Liver (tissue), 9 donors: ENCODE measurements around the gene PACS1. TPM values are rescaled to one million over a fixed set of nuclear protein-coding genes. Genes with fewer than 3 reads are reported as not detected.

Experiments used
- DNase-seq: peaks from one replicate; pipeline ENCODE4 v3.0.0-alpha.2; 2017; ENCODE audit warnings: low spot score
- H3K27ac ChIP-seq, 2 donors: one replicate each; pipeline ENCODE4 v1.7.0; 2013; ENCODE audit warnings: inconsistent platforms in 2 of 2, low read length in 2 of 2, control low read depth in 1 of 2, low read depth in 1 of 2, mild to moderate bottlenecking in 1 of 2
- H3K27me3 ChIP-seq, 4 donors: one replicate each; pipeline versions ENCODE4 v1.6.1 to v1.7.0; 2013; ENCODE audit warnings: low read length in 3 of 4, inconsistent platforms in 1 of 4, mild to moderate bottlenecking in 1 of 4, moderate library complexity in 1 of 4; ENCODE audit not compliant: control insufficient read depth in 4 of 4, insufficient read depth in 4 of 4
- H3K36me3 ChIP-seq, 4 donors: one replicate each; pipeline versions ENCODE4 v1.6.1 to v1.7.0; 2013; ENCODE audit warnings: low read length in 3 of 4, mild to moderate bottlenecking in 3 of 4, low read depth in 1 of 4, moderate library complexity in 1 of 4; ENCODE audit not compliant: control insufficient read depth in 4 of 4, insufficient read depth in 3 of 4
- H3K4me1 ChIP-seq, 4 donors: one replicate each; pipeline versions ENCODE4 v1.6.1 to v1.7.0; 2013; ENCODE audit warnings: low read length in 3 of 4, mild to moderate bottlenecking in 3 of 4, moderate library complexity in 1 of 4; ENCODE audit not compliant: control insufficient read depth in 4 of 4, insufficient read depth in 4 of 4
- H3K4me3 ChIP-seq, 3 donors: one replicate each; pipeline versions ENCODE4 v1.6.1 to v1.7.0; 2013; ENCODE audit warnings: low read length in 3 of 3, control low read depth in 1 of 3, low read depth in 1 of 3, mild to moderate bottlenecking in 1 of 3
- H3K9ac ChIP-seq, 2 donors: one replicate each; pipeline ENCODE4 v1.7.0; 2013; ENCODE audit warnings: low read length in 2 of 2, mild to moderate bottlenecking in 2 of 2, moderate library complexity in 2 of 2, control low read depth in 1 of 2, low read depth in 1 of 2
- H3K9me3 ChIP-seq, 4 donors: one replicate each; pipeline versions ENCODE4 v1.6.1 to v1.7.0; 2013; ENCODE audit warnings: low read length in 3 of 4; ENCODE audit not compliant: control insufficient read depth in 4 of 4
- ATF3 ChIP-seq: IDR thresholded peaks from 2 replicates; pipeline ENCODE4 v1.6.1; 2016; ENCODE audit warnings: antibody characterized with exemption
- EGR1 ChIP-seq, 2 donors: IDR thresholded peaks; 2 replicates each; pipeline ENCODE4 v1.6.1; 2016 to 2018; ENCODE audit warnings: antibody characterized with exemption in 2 of 2, low read depth in 2 of 2
- FOXA1 ChIP-seq: IDR thresholded peaks from 2 replicates; pipeline ENCODE4 v1.6.1; 2016; ENCODE audit warnings: antibody characterized with exemption
- FOXA2 ChIP-seq: IDR thresholded peaks from 2 replicates; pipeline ENCODE4 v1.6.1; 2016; ENCODE audit warnings: antibody characterized with exemption
- GABPA ChIP-seq, 2 donors: IDR thresholded peaks in 1 of 2; conservative IDR thresholded peaks in 1 of 2; 2 replicates each; pipeline ENCODE4 v1.6.1; 2016; ENCODE audit warnings: antibody characterized with exemption in 2 of 2, mild to moderate bottlenecking in 1 of 2, moderate library complexity in 1 of 2
- HNF4G ChIP-seq: IDR thresholded peaks from 2 replicates; pipeline ENCODE4 v1.6.1; 2016; ENCODE audit warnings: antibody characterized with exemption
- JUND ChIP-seq, 2 donors: IDR thresholded peaks; 2 replicates each; pipeline ENCODE4 v1.6.1; 2016; ENCODE audit warnings: antibody characterized with exemption in 2 of 2
- MAX ChIP-seq: IDR thresholded peaks from 2 replicates; pipeline ENCODE4 v1.6.1; 2016; ENCODE audit warnings: antibody characterized with exemption
- NR2F2 ChIP-seq: IDR thresholded peaks from 2 replicates; pipeline ENCODE4 v1.6.1; 2016; ENCODE audit warnings: antibody characterized with exemption
- RAD21 ChIP-seq, 2 donors: IDR thresholded peaks; 2 replicates each; pipeline ENCODE4 v1.6.1; 2016; ENCODE audit warnings: antibody characterized with exemption in 2 of 2, mild to moderate bottlenecking in 2 of 2
- REST ChIP-seq: IDR thresholded peaks from 2 replicates; pipeline ENCODE4 v1.6.1; 2016; ENCODE audit warnings: antibody characterized with exemption, mild to moderate bottlenecking
- RXRA ChIP-seq, 2 donors: IDR thresholded peaks; 2 replicates each; pipeline ENCODE4 v1.6.1; 2017 to 2018; ENCODE audit warnings: antibody characterized with exemption in 2 of 2, mild to moderate bottlenecking in 1 of 2
- SP1 ChIP-seq: IDR thresholded peaks from 2 replicates; pipeline ENCODE4 v1.6.1; 2018; ENCODE audit warnings: antibody characterized with exemption, mild to moderate bottlenecking
- TAF1 ChIP-seq: conservative IDR thresholded peaks from 2 replicates; pipeline ENCODE4 v1.6.1; 2016; ENCODE audit warnings: antibody characterized with exemption, mild to moderate bottlenecking
- YY1 ChIP-seq: IDR thresholded peaks from 2 replicates; pipeline ENCODE4 v1.6.1; 2016; ENCODE audit warnings: antibody characterized with exemption, mild to moderate bottlenecking
- ZBTB33 ChIP-seq: IDR thresholded peaks from 2 replicates; pipeline ENCODE4 v1.6.1; 2016; ENCODE audit warnings: antibody characterized with exemption
- WGBS: extraction: QIAGEN DNeasy Blood & Tissue Kit; methylation state at CpG from one replicate; pipeline ENCODE4 v1.1.7; 2013; 5-methylcytosine and 5-hydroxymethylcytosine counted together
- polyA plus RNA-seq, 2 donors: library from polyadenylated mRNA; stranded (reverse) in 1 of 2; unstranded in 1 of 2; fragments of 200-250 nt in 1 of 2; fragments of >200 nt in 1 of 2; fragmentation: Nextera tagmentation in 1 of 2; extraction: Ambion mirVana in 1 of 2; gene quantifications; one replicate each; pipeline versions ENCODE4 v1.2.1 to v1.2.3, GENCODE V29; 2013 to 2015
- total RNA-seq, 2 donors: library from RNA; depleted of rRNA; stranded (reverse); fragments of >200 nt; gene quantifications; one replicate each; pipeline ENCODE4 v1.2.3, GENCODE V29; 2014
- TF ChIP-seq, protein P1 (sequence below): fragments of 150-350 bp; IDR thresholded peaks from 2 replicates; pipeline ENCODE4 v1.5.1; 2017; ENCODE audit warnings: improper control_type of control experiment, low read depth, low read length; ENCODE audit not compliant: missing input control
- donor health status: healthy.
- donor health status: healthy.
- donor health status: healthy.
- donor health status: healthy.
- donor health status: healthy.

Gene PACS1
- total and polyA plus RNA-seq, 4 donors, result 2.7 to 9.1 (median 7.3) TPM

GRCh38 chr11:66259225-66259624, 189.2 kb downstream of the PACS1 start:
- 98% methylated on average over 2 of the region's 2 CpGs for WGBS
- H3K36me3 ChIP-seq, result peaks cover 0 to 6% (median 2%) of the 10 kb centered on the region in 4 donors
- H3K9me3 ChIP-seq, result no peaks in the 10 kb centered on the region
- no peak overlapping the region for H3K9ac ChIP-seq
- peaks cover 2 to 16% (median 9%) of the 10 kb centered on the region in 4 donors for H3K4me1 ChIP-seq
- H3K27ac ChIP-seq, result no peak overlapping the region
- TF ChIP-seq JUND (IDR thresholded peaks at IDR 0.05) (no peak), RAD21 (IDR thresholded peaks at IDR 0.05) (no peak), FOXA2 (no peak), FOXA1 (no peak), GABPA (IDR thresholded peaks at IDR 0.05 in 1 of 2, conservative IDR thresholded peaks at IDR 0.05 in 1 of 2) (no peak), TAF1 (no peak), EGR1 (IDR thresholded peaks at IDR 0.05; ENCODE audit: low read depth in 2 of 2) (no peak), RXRA (IDR thresholded peaks at IDR 0.05) (no peak), MAX (no peak), SP1 (no peak), NR2F2 (no peak), HNF4G (no peak), YY1 (no peak)
- TF ChIP-seq, protein P1, sequence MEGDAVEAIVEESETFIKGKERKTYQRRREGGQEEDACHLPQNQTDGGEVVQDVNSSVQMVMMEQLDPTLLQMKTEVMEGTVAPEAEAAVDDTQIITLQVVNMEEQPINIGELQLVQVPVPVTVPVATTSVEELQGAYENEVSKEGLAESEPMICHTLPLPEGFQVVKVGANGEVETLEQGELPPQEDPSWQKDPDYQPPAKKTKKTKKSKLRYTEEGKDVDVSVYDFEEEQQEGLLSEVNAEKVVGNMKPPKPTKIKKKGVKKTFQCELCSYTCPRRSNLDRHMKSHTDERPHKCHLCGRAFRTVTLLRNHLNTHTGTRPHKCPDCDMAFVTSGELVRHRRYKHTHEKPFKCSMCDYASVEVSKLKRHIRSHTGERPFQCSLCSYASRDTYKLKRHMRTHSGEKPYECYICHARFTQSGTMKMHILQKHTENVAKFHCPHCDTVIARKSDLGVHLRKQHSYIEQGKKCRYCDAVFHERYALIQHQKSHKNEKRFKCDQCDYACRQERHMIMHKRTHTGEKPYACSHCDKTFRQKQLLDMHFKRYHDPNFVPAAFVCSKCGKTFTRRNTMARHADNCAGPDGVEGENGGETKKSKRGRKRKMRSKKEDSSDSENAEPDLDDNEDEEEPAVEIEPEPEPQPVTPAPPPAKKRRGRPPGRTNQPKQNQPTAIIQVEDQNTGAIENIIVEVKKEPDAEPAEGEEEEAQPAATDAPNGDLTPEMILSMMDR, result no peak
- H3K27me3 ChIP-seq, result no peaks in the 10 kb centered on the region
- H3K4me3 ChIP-seq, result no peak overlapping the region
- no peak for DNase-seq

- Histone ChIP-seq H3K4me1 (peaks cover 2 to 16% (median 9%) of the 10 kb centered on the region in 4 donors), H3K9ac (no peak overlapping the region), H3K36me3 (peaks cover 0 to 6% (median 2%) of the 10 kb centered on the region in 4 donors), H3K27ac (no peak overlapping the region), H3K27me3 (no peaks in the 10 kb centered on the region), H3K4me3 (no peak overlapping the region), H3K9me3 (no peaks in the 10 kb centered on the region)
- TF ChIP-seq YY1, result no peak
- no peak for TF ChIP-seq SP1
- no peak for DNase-seq
- 91% methylated on average over 4 of the region's 4 CpGs for WGBS
Measured at GRCh38 chr11:66259956-66260355, 189.9 kb downstream of the PACS1 start.

GRCh38 chr11:66261578-66261977, 191.5 kb downstream of the PACS1 start:
- Histone ChIP-seq H3K27me3 (no peaks in the 10 kb centered on the region), H3K36me3 (peaks cover 0 to 6% (median 2%) of the 10 kb centered on the region in 4 donors), H3K4me3 (no peak overlapping the region), H3K9me3 (no peaks in the 10 kb centered on the region), H3K4me1 (peaks cover 2 to 16% (median 9%) of the 10 kb centered on the region in 4 donors), H3K27ac (no peak overlapping the region), H3K9ac (no peak overlapping the region)
- WGBS, result 96% methylated on average over 16 of the region's 16 CpGs
- no peak for DNase-seq
- TF ChIP-seq EGR1 (IDR thresholded peaks at IDR 0.05; ENCODE audit: low read depth in 2 of 2) (no peak), FOXA2 (no peak), NR2F2 (no peak), ATF3 (no peak), ZBTB33 (no peak), RXRA (IDR thresholded peaks at IDR 0.05) (no peak), GABPA (IDR thresholded peaks at IDR 0.05 in 1 of 2, conservative IDR thresholded peaks at IDR 0.05 in 1 of 2) (no peak), SP1 (no peak), RAD21 (IDR thresholded peaks at IDR 0.05) (no peak), FOXA1 (no peak), REST (no peak), JUND (IDR thresholded peaks at IDR 0.05) (no peak), YY1 (no peak), MAX (no peak)
- TF ChIP-seq, protein P1, result no peak
